ENCODE measurements around the gene C1QB.
A peak's percentile ranks its signal among the peaks of the same experiment; 100 is the strongest.
"Not testable (repeated sequence)": the region's sequence is repeated elsewhere in the genome, so short reads cannot be mapped to it uniquely, and the experiment has no call there.

The C1QB gene

GRCh38 chr1:22699681-22700520, 46.9 kb downstream of the C1QB start:
- H3K4me3 ChIP-seq (ENCODE audit: low read depth, low read length): no peak overlapping the region
- TF ChIP-seq CTCF (IDR thresholded peaks at IDR 0.05; ENCODE audit: low read depth, low read length, missing control alignments): no peak
- no peak for DNase-seq (ENCODE audit: low read depth)

DNA sequence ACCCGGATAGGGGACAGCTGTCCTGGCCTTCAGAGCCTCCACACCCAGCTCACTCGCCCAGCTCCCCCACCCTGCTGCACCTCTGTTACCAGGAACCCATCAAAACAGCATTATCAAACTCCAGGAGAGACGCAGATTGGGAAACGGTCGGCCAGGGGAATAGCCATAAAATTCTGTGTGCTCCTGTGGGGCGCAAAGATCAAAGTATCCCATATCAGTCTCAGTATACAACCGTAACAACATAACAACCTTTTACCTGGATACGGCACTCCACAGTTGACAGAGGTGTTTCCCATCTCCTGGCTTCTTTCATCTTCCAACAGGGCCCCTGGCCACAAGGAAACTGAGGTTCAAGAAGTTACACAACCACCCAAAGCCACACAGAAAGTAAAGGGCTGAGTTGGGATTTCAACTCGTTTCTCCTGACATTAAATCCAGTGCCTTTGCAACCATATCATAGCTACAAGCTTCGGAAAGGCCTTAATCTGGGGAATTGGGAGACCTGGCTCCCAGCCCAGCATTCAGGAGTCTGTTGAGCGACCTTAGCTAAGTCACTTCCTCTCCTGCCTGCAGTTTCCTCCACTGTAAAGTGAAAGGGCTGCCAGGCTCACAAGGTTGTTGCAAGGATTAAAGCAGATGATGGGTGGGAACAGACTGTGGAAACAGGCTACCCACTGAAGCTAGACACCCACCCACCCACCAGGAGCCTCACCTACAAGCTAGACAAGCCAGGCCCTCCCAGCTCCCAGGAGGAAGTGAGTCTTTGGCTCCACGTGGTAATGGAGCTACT, 49.5 kb downstream of the C1QB start:
- no peak overlapping the region for H3K4me3 ChIP-seq (ENCODE audit: low read depth, low read length)
- DNase-seq (ENCODE audit: low read depth): no peak
- no peak for TF ChIP-seq CTCF (IDR thresholded peaks at IDR 0.05; ENCODE audit: low read depth, low read length, missing control alignments)

- H3K4me3 ChIP-seq (ENCODE audit: low read depth, low read length): no peak overlapping the region
- peak; percentile 93 for TF ChIP-seq CTCF (IDR thresholded peaks at IDR 0.05; ENCODE audit: low read depth, low read length, missing control alignments)
- peak; percentile 35 for DNase-seq (ENCODE audit: low read depth)
Observed at GRCh38 chr1:22704440-22705067, 51.5 kb downstream of the C1QB start.

DNA sequence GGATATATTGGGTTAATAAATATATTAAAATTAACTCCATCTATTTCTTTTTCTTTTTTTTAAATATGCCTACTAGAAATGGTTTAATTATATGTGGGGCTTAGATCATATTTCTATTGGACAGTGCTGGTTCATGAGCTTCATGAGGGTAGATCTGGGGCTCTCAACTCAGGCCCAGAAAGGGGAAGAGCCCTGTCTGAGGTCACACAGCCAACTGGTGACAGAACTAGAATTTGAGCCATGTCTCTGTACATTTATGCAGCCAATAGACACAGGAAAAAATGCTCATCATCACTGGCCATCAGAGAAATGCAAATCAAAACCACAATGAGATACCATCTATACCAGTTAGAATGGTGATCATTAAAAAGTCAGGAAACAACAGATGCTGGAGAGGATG, 52.5 kb downstream of the C1QB start:
- H3K4me3 ChIP-seq (ENCODE audit: low read depth, low read length): no peak overlapping the region
- TF ChIP-seq CTCF (IDR thresholded peaks at IDR 0.05; ENCODE audit: low read depth, low read length, missing control alignments): no peak

DNA sequence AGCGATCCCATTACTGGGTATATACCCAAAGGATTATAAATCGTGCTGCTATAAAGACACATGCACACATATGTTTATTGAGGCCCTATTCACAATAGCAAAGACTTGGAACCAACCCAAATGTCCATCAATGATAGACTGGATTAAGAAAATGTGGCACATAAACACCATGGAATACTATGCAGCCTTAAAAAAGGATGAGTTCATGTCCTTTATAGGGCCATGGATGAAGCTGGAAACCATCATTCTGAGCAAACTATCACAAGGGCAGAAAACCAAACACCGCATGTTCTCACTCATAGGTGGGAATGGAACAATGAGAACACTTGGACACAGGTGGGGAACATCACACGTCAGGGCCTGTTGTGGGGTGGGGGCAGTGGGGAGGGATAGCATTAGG, 53.1 kb downstream of the C1QB start:
- not testable (repeated sequence) for DNase-seq (ENCODE audit: low read depth); H3K4me3 ChIP-seq (ENCODE audit: low read depth, low read length)

More for the DNA sequence above, 52.5 kb downstream of the C1QB start:
- DNase-seq (ENCODE audit: low read depth): no peak

DNA sequence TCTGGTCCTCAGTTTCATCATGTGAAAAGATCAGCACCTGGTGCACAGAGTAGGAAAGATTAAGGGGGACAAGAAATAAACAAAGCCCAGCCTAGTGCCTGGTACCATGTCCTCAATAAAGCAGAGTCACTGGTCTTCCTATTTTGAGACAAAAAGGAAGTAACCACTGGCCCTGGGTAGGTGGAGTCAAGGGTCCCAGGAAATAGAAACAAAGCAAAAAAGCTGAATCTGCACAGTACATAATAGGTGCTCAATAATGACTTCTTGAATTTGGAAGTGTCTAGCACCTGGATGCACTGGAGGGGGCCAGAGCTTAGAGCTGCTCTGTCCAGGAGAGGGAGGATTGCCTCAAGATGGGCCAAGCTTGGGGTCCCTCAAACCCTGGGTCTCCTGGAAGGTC, 55.7 kb downstream of the C1QB start:
- H3K4me3 ChIP-seq (ENCODE audit: low read depth, low read length): no peak overlapping the region
- DNase-seq (ENCODE audit: low read depth): no peak
- no peak for TF ChIP-seq CTCF (IDR thresholded peaks at IDR 0.05; ENCODE audit: low read depth, low read length, missing control alignments)

DNA sequence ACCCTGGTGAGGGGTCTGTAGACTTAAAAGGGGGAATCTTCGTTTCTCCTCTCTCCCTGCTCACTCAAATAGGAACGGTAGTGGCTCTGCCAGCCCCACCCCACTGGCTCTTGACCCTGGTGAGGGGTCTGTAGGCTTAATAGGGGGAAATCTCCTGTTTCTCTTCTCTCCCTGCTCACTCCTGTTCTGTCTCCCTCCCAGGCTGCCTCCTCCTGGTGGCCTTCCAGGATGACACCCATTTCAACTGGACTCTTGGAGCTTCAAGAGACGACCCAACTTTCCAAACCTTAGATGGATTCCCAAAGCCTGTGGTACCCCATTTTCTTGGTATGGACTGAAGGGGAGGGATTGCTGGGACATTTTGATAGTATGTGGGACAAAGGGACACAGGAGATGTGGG, 56.2 kb downstream of the C1QB start:
- peak; percentile 17 for TF ChIP-seq CTCF (IDR thresholded peaks at IDR 0.05; ENCODE audit: low read depth, low read length, missing control alignments)
- no peak overlapping the region for H3K4me3 ChIP-seq (ENCODE audit: low read depth, low read length)
- DNase-seq (ENCODE audit: low read depth): no peak
